ENCODE data around the gene TXNDC9.

- TF ChIP-seq CTCF (conservative IDR thresholded peaks at IDR 0.05) (no peak), EZH2 (IDR thresholded peaks at IDR 0.05; ENCODE audit: low read depth) (no peak)
Measured at GRCh38 chr2:99335911-99336803, at the start of gene TXNDC9.
